Subcutaneous adipose tissue (tissue), 4 donors: Measurements from ENCODE around the gene PLXDC2. TPM values are rescaled to one million over a fixed set of nuclear protein-coding genes. Genes with fewer than 3 reads are reported as not detected.

Source experiments
- CTCF ChIP-seq: fragments of 450-650 bp; IDR thresholded peaks from one replicate; pipeline ENCODE4 v1.5.1; 2016; ENCODE audit warnings: low read depth, mild to moderate bottlenecking, control low read depth, antibody characterized with exemption, moderate library complexity
- total RNA-seq, 4 donors: library from RNA; depleted of rRNA; stranded (reverse); fragments of >200 nt; gene quantifications; one replicate each; pipeline ENCODE4 v1.1.0, GENCODE V29; 2016

The PLXDC2 gene
- total RNA-seq, 4 donors from 2014 or later, result 47.7 to 117 (median 84.3) TPM

- TF ChIP-seq CTCF, result no peak
Measured at GRCh38 chr10:20237091-20237570, 420.9 kb downstream of the PLXDC2 start.

GRCh38 chr10:20237586-20237985 lies 421.4 kb downstream of the PLXDC2 start:
- TF ChIP-seq CTCF, result no peak

GRCh38 chr10:20240643-20241042 lies 424.4 kb downstream of the PLXDC2 start:
- no peak for TF ChIP-seq CTCF

- TF ChIP-seq CTCF, result no peak
Measured at GRCh38 chr10:20247454-20247853, 431.2 kb downstream of the PLXDC2 start.

GRCh38 chr10:20247891-20248708 lies 431.9 kb downstream of the PLXDC2 start:
- TF ChIP-seq CTCF, result no peak

GRCh38 chr10:20254078-20254477 lies 437.8 kb downstream of the PLXDC2 start:
- TF ChIP-seq CTCF, result no peak

GRCh38 chr10:20254497-20254896 lies 438.3 kb downstream of the PLXDC2 start:
- TF ChIP-seq CTCF, result no peak
